Lung (tissue), 12 donors: ENCODE measurements around the gene ZNG1F. TPM values are rescaled to one million over a fixed set of nuclear protein-coding genes. Genes with fewer than 3 reads are reported as not detected.
A peak's percentile ranks its signal among the peaks of the same experiment; 100 is the strongest.
"Not testable (repeated sequence)": the region's sequence is repeated elsewhere in the genome, so short reads cannot be mapped to it uniquely, and the experiment has no call there.

Experiments used
- ATAC-seq: fragments of 200-7000 bp; cut with Tn5 transposase; one replicate; pipeline ENCODE4 v1.9.1; 2020; ENCODE audit warnings: moderate number of reproducible peaks; ENCODE audit not compliant: insufficient read depth, low FRiP score
- DNase-seq, 3 donors: peaks; one replicate each; pipeline ENCODE4 v3.0.0-alpha.2; 2013 to 2017
- H3K27ac ChIP-seq, 2 donors: one replicate each; pipeline ENCODE4 v1.5.1; 2013; ENCODE audit warnings: mild to moderate bottlenecking in 2 of 2, moderate library complexity in 2 of 2, control low read depth in 1 of 2, inconsistent platforms in 1 of 2, low read depth in 1 of 2, low read length in 1 of 2
- H3K27me3 ChIP-seq, 3 donors: one replicate each; pipeline ENCODE4 v1.5.1; 2013; ENCODE audit warnings: low read length in 2 of 3; ENCODE audit not compliant: control insufficient read depth in 3 of 3, insufficient read depth in 3 of 3
- H3K36me3 ChIP-seq, 4 donors: one replicate each; pipeline ENCODE4 v1.5.1; 2013; ENCODE audit warnings: low read length in 4 of 4, mild to moderate bottlenecking in 1 of 4, moderate library complexity in 1 of 4; ENCODE audit not compliant: control insufficient read depth in 4 of 4, insufficient read depth in 4 of 4
- H3K4me1 ChIP-seq, 5 donors: one replicate each; pipeline ENCODE4 v1.5.1; 2013; ENCODE audit warnings: low read length in 5 of 5, mild to moderate bottlenecking in 2 of 5, moderate library complexity in 1 of 5; ENCODE audit not compliant: control insufficient read depth in 5 of 5, insufficient read depth in 5 of 5
- H3K4me3 ChIP-seq: one replicate; pipeline ENCODE4 v1.5.1; 2013; ENCODE audit warnings: mild to moderate bottlenecking, control low read depth, moderate library complexity
- H3K9ac ChIP-seq, 2 donors: one replicate each; pipeline ENCODE4 v1.5.1; 2013; ENCODE audit warnings: low read length in 2 of 2, control low read depth in 1 of 2; ENCODE audit not compliant: insufficient read depth in 1 of 2
- H3K9me3 ChIP-seq, 4 donors: one replicate each; pipeline ENCODE4 v1.5.1; 2013; ENCODE audit warnings: low read length in 3 of 4, mild to moderate bottlenecking in 1 of 4, moderate library complexity in 1 of 4; ENCODE audit not compliant: control insufficient read depth in 4 of 4, insufficient read depth in 3 of 4
- WGBS, 2 donors: extraction: QIAGEN DNeasy Blood & Tissue Kit; methylation state at CpG; one replicate each; pipeline ENCODE4 v1.1.7; 2013; 5-methylcytosine and 5-hydroxymethylcytosine counted together
- polyA plus RNA-seq, 2 donors: library from polyadenylated mRNA; stranded (reverse); fragments of 200-250 nt; gene quantifications; one replicate each; pipeline ENCODE4 v1.2.1, GENCODE V29; 2013
- total RNA-seq, 2 donors: library from RNA; depleted of rRNA in 1 of 2; stranded (reverse); fragments of >200 nt in 1 of 2; gene quantifications; one replicate each; pipeline ENCODE4 v1.2.1, GENCODE V29; 2014 to 2021
- TF ChIP-seq, protein P1 (sequence below): IDR thresholded peaks from 2 replicates; pipeline ENCODE4 v1.5.1; 2012; ENCODE audit warnings: mild to moderate bottlenecking; ENCODE audit errors: control extremely low read depth, extremely low read depth
- donor health status: control.
- donor health status: control.
- donor health status: Bipolar disorder and iron deficiency.
- donor health status: healthy.
- donor health status: DM: yes; HTN: yes; CAD: no.

The ZNG1F gene
- total and polyA plus RNA-seq, 4 donors, result 6.4 to 21.0 (median 8.4) TPM

DNA sequence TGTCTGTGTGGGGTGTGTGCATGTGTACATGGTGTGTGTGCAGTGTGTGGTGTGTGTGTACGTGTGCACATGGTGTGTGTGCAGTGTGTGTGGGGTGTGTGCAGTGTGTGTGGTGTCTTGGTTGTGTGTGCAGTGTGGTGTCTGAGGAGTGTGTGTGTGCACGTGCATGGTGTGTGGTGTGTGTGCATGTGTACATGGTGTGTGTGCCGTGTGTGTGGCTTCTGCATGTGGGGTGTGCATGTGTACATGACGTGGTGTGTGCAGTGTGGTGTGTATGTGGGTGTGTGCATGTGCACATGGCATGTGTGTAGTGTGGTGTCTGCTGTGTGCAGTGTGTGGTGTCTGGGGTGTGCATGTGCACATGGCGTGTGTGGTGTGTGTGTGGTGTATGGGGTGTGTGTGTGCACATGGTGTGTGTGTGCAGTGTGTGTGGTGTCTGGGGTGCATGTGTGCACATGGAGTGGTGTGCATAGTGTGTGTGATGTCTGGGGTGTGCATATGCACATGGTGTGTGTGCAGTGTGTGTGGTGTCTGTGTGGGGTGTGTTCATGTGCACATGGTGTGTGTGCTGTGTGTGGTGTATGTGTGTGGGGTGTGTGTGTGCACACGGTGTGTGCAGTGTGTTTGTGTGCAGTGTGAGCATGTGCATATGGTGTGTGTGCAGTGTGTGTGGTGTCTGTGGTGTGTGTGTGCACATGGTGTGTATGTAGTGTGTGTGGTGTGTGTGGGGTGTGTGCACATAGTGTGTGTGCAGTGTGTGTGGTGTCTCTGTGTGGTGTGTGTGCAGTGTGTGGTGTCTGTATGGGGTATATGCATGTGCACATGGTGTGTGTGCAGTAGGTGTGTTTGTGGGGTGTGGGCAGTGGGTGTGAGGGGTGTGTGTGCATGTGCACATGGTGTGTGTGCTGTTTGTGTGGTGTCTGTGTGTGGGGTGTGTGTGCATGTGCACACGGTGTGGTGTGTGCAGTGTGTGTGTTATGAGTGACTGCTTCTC is 40.6 kb upstream of the ZNG1F start:
- peak; percentile 58 for ATAC-seq

DNA sequence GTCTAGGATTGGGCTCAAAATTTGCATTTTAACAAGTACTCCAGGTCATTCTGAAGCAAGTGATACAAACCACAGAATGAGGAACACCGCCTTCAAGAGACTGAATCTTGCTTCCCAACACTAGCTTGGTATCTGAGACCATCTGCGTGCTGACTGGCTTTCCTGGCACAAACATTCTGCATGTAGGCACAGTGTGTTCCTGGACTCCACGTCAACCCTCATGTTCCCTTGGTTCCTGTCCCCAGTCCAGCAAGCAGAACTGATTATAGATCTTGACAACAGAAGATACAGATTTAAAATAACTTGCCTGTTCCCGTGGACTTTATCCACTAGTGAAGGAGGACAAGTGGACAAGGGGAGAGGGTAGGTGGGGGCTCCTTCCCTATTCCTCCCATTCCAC is 30.7 kb upstream of the ZNG1F start:
- ATAC-seq, H3K36me3 ChIP-seq, H3K9ac ChIP-seq, H3K27me3 ChIP-seq, H3K4me1 ChIP-seq, H3K27ac ChIP-seq, H3K4me3 ChIP-seq, DNase-seq, H3K9me3 ChIP-seq: not testable (repeated sequence)
- 60 to 81% methylated on average over 1 to 3 of the region's 4 CpGs for WGBS, 2 donors

More for the DNA sequence above, 40.6 kb upstream of the ZNG1F start:
- no peaks in the 10 kb centered on the region for H3K4me1 ChIP-seq
- H3K36me3 ChIP-seq, result no peaks in the 10 kb centered on the region
- H3K9ac ChIP-seq, result no peak overlapping the region
- no peak overlapping the region for H3K4me3 ChIP-seq
- peak; percentile 4 to 22 (median 6) for DNase-seq
- H3K27ac ChIP-seq, result no peak overlapping the region
- H3K27me3 ChIP-seq, result no peaks in the 10 kb centered on the region
- H3K9me3 ChIP-seq, result peaks cover 0 to 11% (median 6%) of the 10 kb centered on the region in 4 donors
- whole genome bisulfite sequencing, 2 donors, result 65 to 68% methylated on average over 7 of the region's 7 CpGs
- TF ChIP-seq, protein P1, sequence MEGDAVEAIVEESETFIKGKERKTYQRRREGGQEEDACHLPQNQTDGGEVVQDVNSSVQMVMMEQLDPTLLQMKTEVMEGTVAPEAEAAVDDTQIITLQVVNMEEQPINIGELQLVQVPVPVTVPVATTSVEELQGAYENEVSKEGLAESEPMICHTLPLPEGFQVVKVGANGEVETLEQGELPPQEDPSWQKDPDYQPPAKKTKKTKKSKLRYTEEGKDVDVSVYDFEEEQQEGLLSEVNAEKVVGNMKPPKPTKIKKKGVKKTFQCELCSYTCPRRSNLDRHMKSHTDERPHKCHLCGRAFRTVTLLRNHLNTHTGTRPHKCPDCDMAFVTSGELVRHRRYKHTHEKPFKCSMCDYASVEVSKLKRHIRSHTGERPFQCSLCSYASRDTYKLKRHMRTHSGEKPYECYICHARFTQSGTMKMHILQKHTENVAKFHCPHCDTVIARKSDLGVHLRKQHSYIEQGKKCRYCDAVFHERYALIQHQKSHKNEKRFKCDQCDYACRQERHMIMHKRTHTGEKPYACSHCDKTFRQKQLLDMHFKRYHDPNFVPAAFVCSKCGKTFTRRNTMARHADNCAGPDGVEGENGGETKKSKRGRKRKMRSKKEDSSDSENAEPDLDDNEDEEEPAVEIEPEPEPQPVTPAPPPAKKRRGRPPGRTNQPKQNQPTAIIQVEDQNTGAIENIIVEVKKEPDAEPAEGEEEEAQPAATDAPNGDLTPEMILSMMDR, result no peak

DNA sequence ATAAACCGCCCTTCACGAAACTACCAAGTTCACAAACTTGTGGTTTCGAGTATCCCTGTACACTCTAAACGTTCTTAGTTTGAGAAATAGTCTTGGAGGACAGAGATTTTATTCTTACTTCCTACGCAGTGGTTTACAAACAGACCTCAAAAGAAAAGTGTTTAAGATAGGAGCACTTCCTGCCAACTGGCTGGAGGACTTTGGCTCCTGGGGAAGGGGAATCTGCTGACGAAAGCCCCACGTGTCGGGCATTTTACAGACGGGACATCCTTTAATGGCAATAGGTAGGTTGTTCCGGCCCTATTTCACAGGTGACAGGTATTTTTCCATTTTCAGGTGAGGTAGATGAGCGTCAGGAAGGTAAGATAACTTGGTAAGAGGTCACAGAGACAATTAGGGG is 678 bp downstream of the ZNG1F start:
- ATAC-seq, H3K9me3 ChIP-seq, H3K27ac ChIP-seq, H3K27me3 ChIP-seq, DNase-seq, H3K4me1 ChIP-seq, H3K36me3 ChIP-seq, H3K4me3 ChIP-seq, H3K9ac ChIP-seq: not testable (repeated sequence)
- no CpG with 5 or more reads among the region's 11 CpGs for WGBS, 2 donors

DNA sequence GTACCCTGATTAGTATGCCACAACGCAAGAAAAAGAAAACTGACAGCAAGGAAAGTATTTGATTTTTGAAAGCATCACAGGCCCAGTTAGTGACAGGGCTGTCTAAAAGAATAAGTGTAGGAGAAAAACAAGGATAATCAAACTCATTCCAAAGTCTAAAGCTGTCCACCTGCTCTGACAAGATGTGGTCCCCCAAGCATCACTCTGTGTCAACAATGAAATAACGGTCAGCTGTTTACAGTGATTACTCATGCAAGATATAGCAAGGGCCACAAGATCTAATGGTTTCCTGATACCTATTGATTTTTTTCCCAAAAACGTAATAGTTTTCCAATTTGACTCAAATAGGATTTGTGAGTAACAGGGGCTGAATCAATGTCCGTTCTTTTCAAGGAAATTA is 14.1 kb downstream of the ZNG1F start:
- not testable (repeated sequence) for H3K36me3 ChIP-seq, H3K9me3 ChIP-seq, H3K9ac ChIP-seq, H3K4me3 ChIP-seq, H3K27ac ChIP-seq, H3K27me3 ChIP-seq, DNase-seq, H3K4me1 ChIP-seq, ATAC-seq
- WGBS, 2 donors, result 84 to 90% methylated on average over 2 of the region's 4 CpGs

DNA sequence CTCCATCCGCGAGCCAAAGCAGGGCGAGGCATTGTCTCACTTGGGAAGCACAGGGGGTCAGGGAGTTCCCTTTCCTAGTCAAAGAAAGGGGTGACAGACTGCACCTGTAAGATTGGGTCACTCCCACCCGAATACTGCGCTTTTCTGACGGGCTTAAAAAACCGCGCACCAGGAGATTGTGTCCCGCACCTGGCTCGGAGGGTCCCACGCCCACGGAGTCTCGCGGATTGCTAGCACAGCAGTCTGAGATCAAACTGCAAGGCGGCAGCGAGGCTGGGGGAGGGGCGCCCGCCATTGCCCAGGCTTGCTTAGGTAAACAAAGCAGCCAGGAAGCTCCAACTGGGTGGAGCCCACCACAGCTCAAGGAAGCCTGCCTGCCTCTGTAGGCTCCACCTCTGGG is 39.0 kb downstream of the ZNG1F start:
- not testable (repeated sequence) for H3K4me3 ChIP-seq, H3K36me3 ChIP-seq, H3K27me3 ChIP-seq, ATAC-seq, DNase-seq, H3K9ac ChIP-seq, H3K4me1 ChIP-seq, H3K27ac ChIP-seq, H3K9me3 ChIP-seq
- 92 to 97% methylated on average over 14 to 15 of the region's 18 CpGs for WGBS, 2 donors

DNA sequence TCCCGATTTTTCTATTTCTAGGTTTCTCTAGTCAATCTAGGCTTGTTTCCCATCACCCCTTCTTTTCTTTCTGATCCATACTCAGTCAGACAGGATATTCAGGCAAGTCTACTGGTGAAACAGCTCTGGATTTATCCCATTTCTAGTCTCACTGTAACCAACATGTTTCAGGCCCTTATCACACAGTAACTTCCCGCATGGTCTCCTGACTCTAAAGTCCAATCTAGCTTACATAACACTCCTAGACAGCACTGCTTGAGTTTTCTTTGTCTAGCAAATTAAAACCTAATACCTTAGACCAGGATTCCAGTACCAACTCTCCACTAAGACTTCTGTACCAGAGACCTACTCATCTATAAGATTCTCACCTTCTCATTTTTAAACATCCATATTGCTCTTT is 47.2 kb downstream of the ZNG1F start:
- H3K9me3 ChIP-seq, H3K27ac ChIP-seq, H3K4me1 ChIP-seq, H3K4me3 ChIP-seq, DNase-seq, H3K27me3 ChIP-seq, H3K36me3 ChIP-seq, ATAC-seq, H3K9ac ChIP-seq: not testable (repeated sequence)
- WGBS, 2 donors, result 96 to 98% methylated on average over 2 of the region's 2 CpGs

DNA sequence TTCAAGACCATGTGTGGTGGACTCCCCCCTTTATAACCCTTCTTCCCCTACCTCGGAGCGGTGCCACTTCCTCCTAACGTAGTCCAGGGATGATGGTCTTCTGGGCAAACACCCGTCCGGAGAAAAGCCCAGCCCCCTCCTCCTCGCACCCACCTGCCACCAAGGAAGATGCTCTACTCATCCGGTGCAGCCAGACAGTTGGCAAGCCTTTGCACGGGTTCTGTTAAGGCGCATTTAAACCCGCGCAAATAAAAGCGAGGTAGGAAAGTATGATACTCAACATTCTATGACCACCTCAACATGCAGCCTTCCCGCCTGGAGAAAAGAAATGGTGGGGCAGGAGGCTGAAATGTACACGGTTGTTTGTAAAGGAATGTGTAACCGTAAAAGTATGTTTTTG is 60.5 kb downstream of the ZNG1F start, which contains the start of gene FOXD4L6:
TSS of gene FOXD4L6 (minus strand) at position 101 of the 400 bp plus-strand sequence. CDS start 298 bp downstream, outside the sequence.
- not testable (repeated sequence) for H3K4me1 ChIP-seq, H3K9me3 ChIP-seq, ATAC-seq, H3K27ac ChIP-seq, H3K9ac ChIP-seq, H3K36me3 ChIP-seq, H3K4me3 ChIP-seq, H3K27me3 ChIP-seq, DNase-seq
- 67 to 89% methylated on average over 1 of the region's 15 CpGs for WGBS, 2 donors
